EH (cell line): ENCODE data around the gene RPL28.
"Not testable (repeated sequence)": the region's sequence is repeated elsewhere in the genome, so short reads cannot be mapped to it uniquely, and the experiment has no call there.

Experiments used
- DNase-seq: peaks from one replicate; pipeline ENCODE4 v3.0.0-alpha.2; 2015; ENCODE audit warnings: low read depth

Gene RPL28

DNA sequence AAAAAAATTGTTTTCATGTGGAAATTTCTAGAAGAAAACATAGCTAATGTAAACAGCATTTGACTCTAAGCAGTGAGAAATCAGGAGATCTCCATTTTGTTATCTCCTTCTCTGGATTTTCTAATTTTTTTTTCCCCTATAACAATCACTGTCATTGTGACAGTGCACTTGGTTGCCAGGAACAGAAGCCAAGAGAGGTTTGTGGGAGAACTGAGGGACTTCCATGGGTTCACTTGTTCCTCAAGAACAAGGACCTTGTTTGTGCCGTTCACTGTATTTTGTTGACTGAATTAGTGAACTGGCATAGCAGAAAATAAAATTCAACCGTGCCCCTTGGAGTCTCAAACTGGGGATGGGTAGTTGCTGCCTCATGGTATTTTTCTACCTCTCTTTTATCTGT, 40.3 kb downstream of the RPL28 start:
- no peak for DNase-seq

DNA sequence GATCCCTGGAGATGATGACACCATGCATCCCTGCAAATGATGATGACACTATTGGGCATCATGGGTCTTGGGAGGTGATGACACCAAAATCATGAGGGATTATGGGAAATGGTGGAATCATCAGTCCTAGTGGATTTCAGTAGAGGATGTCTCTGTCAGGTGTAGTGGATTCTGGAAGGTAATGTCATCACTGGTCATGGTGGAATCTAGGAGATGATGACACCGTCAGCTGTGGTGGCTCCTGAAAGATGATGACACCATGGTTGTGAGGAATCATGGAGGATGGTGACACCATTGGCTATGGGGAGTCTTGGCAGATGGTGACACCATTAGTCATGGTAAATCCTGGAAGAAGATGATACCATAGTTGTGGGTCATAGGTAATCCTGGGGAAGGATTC, 45.5 kb downstream of the RPL28 start:
- no peak for DNase-seq

GRCh38 chr19:55432241-55432959, 46.7 kb downstream of the RPL28 start:
- DNase-seq, result no peak

DNA sequence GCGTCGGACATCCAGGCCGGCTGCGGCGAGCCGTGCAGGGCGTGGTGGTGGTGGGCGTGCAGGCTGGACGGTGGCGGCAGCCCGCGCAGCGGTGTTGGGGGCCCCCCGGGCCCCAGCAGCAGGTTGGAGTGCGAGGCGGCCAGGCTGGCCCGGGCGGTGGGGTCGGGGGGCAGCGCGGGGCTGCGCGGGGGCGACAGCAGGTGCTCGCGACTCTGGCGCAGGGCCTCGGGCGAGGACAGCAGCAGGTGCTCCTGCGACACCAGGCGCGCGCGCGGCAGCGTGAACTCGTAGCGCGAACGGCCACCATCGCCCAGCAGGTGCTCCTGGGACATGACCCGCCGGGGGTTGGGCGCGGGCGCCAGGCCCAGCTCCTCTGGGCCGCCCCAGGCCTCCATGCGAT, 47.6 kb downstream of the RPL28 start:
- no peak for DNase-seq

DNA sequence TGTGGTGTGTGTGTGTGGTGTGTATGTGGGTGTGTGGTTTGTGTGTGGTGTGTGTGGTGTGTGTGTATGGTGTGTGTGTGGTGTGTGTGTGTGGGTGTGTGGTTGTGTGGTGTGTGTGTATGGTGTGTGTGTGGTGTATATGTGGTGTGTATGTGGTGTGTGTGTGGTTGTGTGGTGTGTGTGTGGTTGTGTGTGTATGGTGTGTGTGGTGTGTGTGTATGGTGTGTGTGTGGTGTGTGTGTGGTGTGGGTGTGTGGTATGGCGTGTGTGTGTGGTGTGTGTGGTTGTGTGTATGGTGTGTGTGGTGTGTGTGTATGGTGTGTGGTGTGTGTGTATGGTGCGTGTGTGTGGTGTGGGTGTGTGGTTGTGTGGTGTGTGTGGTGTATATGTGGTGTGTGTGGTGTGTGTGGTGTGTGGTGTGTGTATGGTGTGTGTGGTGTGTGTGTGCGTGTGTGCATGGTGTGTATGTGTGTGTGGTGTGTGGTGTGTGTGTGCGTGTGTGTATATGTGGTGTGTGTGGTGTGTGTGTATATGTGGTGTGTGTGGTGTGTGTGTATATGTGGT, 48.7 kb downstream of the RPL28 start:
- no peak for DNase-seq

DNA sequence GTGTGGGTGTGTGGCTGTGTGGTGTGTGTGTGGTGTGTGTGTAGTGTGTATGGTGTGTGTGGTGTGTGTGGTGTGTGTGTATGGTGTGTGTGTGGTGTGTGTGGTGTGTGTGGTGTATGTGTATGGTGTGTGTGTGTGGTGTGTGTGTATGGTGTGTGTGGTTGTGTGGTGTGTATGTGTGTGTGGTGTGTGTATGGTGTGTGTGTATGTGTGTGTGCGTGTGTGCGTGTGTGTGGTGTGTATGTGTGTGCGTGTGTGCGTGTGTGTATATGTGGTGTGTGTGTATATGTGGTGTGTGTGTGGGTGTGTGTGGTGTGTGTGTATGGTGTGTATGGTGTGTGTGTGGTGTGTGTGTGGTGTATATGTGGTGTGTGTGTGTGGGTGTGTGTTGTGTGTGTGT, 49.3 kb downstream of the RPL28 start:
- no peak for DNase-seq

DNA sequence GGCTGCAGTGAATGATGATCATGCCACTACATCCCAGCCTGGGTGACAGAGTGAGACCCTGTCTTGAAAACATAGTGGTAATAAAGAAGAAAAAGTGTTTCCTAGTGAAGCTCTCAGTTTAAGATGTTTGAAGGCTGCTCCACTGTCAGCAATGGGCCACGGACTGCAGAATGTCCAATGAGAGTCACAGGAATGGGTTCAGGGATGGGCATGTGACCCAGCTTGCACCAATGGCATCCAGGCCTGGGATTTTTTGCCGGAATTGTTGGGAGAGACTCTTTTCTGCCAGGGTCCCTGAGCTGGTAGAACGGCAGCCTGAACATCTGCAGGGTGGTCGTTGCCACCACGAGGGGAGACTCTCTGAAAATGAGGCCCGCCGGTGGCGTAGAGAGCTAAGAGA, 51.1 kb downstream of the RPL28 start:
- DNase-seq, result no peak

GRCh38 chr19:55437410-55437809, 51.7 kb downstream of the RPL28 start:
- DNase-seq, result peak; percentile 73

DNA sequence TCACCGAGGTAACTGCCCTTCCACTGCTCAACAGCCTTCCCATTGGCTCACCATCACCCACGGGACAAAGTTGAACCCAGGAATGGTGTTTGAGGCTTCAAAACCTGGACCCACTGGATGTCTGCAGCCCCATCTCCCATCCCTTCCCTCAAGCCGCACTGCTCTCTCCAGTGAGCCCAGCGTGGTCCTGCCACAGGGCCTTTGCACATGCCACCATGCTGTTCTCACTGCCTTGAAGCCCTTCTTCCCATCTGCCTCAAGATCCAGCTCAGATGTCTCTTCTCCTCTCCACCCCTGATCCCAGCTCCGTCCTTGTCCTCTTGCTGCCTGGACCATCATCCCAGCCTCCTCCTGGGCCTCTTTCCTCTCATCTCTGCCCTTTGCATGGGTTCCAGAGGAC, 53.3 kb downstream of the RPL28 start:
- no peak for DNase-seq

DNA sequence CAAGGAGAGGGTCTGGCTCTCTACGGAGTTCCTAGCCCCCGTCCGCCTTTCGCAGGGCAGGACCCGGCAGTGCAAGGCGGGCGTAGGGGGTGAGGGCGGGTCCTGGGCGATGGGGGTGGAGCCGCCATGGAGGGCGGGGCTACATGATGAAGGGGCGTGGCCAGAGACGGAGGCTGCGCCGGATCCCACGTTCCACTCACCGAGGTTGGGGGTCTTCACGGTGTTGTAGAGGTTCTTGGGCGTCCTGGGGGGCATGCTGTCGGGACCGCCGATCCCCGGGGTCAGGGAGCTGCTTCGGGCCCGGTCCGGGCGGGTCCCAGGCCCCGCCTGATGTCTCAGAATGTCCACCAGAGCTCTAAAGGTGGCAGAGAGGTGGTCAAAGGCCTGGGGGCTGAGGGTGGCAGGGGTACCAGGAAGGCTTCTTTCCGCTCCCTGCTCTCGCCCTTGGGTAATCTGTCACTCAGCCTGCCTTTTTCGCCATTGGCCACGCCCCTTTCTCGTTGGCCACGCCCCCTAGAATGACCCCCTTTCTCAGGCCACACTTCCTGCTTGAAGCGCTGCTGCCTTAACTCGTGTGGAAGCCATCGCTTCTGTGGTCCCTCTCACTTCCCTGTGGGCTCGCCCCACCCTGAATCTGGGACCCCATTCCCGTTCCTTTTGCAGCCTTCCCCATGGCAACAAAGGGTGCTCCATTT, 54.8 kb downstream of the RPL28 start:
- DNase-seq, result peak; percentile 26

DNA sequence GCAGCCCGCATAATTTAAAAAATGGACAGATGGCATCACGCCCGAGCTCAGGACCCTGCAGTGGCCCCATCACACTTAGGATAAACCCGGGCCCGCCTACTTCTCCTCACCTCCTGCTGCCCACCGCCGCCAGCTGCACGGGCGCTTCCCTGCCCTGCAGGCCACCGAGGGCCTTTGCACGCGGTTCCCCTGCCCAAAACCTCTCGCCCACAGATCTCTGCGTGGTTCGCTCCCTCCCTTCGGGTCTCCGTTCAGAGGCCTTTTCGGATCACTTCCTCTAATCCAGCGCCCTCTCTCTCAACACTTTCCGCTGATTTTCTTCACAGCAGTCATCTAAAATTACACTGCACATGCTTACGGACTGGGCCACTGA, 55.6 kb downstream of the RPL28 start:
- no peak for DNase-seq

DNA sequence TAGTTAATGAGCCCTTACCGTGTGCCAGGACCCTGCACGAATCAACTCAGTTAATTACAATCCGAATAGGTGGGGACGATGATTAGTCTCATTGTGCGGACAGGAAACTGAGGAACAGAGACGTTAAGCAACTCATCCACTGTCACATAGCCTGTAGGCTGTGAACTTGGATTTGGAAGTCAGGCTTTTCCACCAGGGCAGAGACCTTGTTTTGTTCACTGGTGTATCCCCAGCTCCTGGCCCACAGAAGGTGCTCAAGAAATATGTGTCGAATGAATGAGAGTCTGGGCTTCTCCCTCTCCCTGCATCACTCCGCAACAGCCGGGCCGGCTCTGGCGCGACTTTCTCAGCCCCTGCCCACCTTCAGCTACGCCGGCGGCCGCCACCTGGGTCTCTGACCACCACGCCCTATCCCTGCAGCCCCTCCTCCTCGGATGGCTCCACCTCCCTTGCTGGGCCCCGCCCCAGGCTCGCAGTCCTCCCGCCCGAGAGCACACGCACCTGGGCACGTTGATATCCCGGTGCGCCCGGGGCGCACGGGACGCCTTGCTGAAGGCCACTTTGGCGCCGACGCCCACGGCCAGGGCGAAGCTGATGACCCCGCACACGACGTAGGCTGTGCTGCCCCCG, 56.1 kb downstream of the RPL28 start:
- DNase-seq, result no peak

DNA sequence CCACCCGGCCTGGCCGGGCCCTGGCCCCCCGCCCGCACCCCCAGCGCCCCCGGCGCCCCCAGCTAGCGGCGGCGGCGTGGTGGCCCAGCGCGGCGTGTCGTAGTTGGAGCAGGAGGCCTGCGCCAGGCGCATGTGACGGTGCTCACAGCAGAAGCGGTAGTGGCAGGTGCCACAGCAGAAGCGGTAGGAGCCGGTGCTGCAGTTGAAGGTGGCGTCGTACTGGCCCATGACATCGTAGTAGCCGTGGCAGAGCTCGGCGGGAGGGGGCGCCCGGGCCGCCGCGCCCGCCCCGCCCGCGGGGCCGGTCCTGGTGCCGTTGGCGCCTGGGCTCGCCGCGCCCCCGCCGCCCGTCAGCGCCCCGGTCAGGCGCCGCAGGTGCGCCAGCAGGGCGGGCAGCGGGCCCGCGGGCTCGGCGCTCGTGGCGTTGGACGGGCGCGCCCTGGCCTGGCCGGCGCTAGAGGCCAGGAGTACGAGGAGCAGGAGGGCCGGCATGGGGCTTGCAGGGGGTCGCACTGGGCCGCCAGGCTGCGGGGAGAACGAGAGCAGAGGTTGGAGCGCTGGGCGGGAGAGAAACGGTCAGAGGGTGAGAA, 56.7 kb downstream of the RPL28 start:
- no peak for DNase-seq

DNA sequence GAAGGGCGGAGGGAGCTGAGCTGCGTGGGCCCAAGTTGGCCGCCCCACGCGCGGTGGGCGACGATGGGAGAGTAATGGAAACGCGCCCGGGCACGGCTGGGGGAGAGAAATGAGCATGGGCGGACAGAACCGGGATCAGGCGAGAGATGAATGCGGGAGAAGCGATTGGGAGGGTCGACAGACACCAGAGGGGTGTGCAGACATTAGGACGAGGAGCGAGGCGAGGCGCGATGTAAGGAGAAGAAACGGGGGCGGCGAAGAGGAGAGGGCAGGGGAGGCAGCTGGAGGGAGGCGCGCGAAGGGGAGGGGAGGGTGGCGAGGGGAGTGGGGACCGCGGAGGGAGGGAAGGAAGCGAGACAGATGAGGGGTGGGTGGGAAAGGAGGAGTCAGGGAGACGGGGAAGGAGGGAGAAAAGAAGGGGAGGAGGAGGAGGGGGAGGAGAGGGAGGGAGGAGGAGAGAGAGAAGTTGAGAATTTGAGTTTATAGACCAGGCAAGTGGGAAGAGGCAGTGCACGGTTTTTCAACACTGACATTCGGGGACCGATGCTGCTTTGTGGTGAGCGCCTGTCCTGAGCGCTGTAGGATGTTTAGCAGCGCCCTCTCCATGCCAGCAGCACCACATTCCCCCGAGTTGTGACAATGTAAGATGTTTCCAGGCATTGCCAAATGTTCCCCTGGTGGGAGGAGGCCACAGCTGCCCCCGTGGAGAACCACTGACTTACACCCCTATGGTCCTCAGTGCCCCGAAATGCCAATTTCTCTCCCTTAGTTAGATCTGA, 57.5 kb downstream of the RPL28 start, which contains the start of gene SHISA7:
TSS of gene SHISA7 (minus strand) at position 256 of the 779 bp plus-strand sequence. CDS start 437 bp downstream, outside the sequence.
- peak; percentile 19 for DNase-seq

DNA sequence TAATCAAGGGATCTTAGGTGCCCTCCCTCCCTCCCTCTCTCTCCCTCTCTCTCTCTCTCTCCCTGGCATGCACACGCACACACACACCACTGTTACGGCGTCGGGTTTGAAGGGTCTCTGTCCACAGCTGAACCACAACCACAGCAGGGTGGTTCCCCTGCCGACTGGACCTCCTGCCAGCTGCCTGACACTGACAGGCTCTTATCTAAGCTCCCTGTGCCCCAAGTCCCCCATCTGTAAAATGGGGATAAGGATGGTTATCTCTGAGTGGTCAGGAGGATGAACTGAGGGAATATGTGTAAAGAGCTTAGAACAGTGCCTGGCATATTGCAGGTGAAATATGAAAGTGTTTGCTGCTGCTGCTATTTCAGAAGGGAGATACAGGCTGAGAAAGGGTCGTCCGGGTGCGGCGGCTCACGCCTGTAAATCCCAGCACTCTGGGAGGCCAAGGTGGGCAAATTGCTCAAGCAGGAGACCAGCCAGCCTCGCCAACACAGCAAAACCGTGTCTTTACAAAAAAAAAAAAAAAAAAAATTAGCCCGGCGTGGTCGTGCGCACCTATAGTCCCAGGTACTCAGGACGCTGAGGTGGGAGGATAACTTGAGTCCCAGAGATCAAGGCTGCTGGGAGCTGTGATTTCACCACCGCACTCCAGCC, 58.2 kb downstream of the RPL28 start:
- no peak for DNase-seq

DNA sequence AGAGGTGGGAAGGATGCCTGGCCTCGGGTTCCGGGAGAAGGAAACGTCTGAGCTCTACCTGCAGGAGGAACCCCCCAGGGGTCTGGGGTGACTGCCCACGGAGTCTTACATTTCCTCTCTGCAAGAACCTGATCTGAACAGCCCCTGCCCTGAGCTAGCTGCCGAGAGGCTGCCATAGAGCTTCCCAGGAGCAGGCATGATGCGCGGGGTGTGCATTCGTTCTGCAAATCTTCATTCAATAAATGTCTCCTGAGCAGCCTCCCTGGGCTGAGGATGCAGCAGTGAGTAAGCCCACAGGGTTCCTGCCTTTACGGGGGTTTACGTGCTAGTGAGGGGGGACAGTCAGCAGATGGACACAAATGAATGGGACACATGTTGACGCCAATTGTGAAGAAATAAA, 58.9 kb downstream of the RPL28 start:
- no peak for DNase-seq

GRCh38 chr19:55446060-55446459, 60.3 kb downstream of the RPL28 start:
- DNase-seq, result no peak

GRCh38 chr19:55447421-55448174, 61.9 kb downstream of the RPL28 start:
- peak; percentile 54 for DNase-seq

DNA sequence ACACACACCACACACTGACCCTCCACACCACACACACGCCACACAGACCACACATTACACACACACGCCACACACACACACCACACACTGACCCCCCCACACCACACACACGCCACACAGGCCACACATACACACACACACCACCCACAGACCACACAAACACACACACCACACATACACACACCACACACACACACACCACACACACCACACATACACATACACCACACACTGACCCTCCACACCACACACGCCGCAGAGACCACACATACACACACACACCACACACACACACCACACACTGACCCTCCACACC, 62.4 kb downstream of the RPL28 start:
- not testable (repeated sequence) for DNase-seq

DNA sequence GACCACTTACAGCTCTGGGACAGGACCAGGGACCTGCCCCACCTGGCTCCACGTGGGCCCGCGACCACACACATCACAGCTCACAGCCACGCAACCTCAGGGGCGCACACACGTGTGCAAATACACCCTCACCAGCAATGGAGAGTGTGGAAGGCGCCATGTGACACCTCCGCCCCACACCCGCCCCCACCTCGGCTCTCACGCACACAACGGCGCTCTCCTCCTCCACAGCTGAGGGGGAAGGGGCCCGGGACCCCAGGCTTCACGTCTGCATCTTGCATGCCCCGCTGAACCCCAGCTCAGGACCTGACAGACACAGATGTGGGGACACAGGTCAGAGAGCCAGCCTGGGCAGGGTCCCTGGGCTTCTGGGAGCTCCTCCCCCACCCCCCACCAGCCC, 63.7 kb downstream of the RPL28 start:
- no peak for DNase-seq
